CD4-positive, alpha-beta T cell treated with Interleukin-17A for 4 hours (primary cell): ENCODE measurements around the gene ISYNA1.
A peak's percentile ranks its signal among the peaks of the same experiment; 100 is the strongest.

Experiments used
- DNase-seq: peaks from one replicate; pipeline ENCODE4 v3.0.0-alpha.2; 2020; ENCODE audit warnings: mixed read lengths

Gene ISYNA1

GRCh38 chr19:18442941-18443340 lies 5.0 kb upstream of the ISYNA1 start:
- DNase-seq, result no peak

- no peak for DNase-seq
Observed at GRCh38 chr19:18441804-18442788, 4.2 kb upstream of the ISYNA1 start.

GRCh38 chr19:18440936-18441803 lies 3.2 kb upstream of the ISYNA1 start:
- no peak for DNase-seq

- peak; percentile 52 for DNase-seq
Observed at GRCh38 chr19:18440415-18440877, 2.5 kb upstream of the ISYNA1 start.

- DNase-seq, result no peak
Observed at GRCh38 chr19:18439910-18440237, 1.9 kb upstream of the ISYNA1 start.

GRCh38 chr19:18439025-18439909 lies 1.3 kb upstream of the ISYNA1 start:
- no peak for DNase-seq

- no peak for DNase-seq
Observed at GRCh38 chr19:18438331-18439024, 545 bp upstream of the ISYNA1 start.

- peak; percentile 89 for DNase-seq
Observed at GRCh38 chr19:18436671-18437490, 1.1 kb downstream of the ISYNA1 start.

GRCh38 chr19:18435842-18436670 lies 1.9 kb downstream of the ISYNA1 start:
- DNase-seq, result no peak

GRCh38 chr19:18435178-18435841 lies 2.6 kb downstream of the ISYNA1 start:
- DNase-seq, result no peak

- no peak for DNase-seq
Observed at GRCh38 chr19:18434411-18435175, 3.3 kb downstream of the ISYNA1 start.

- no peak for DNase-seq
Observed at GRCh38 chr19:18433735-18434398, 4.1 kb downstream of the ISYNA1 start.

- DNase-seq, result peak; percentile 63
Observed at GRCh38 chr19:18433015-18433691, 4.8 kb downstream of the ISYNA1 start.

GRCh38 chr19:18432275-18433014 lies 5.5 kb downstream of the ISYNA1 start:
- DNase-seq, result no peak

GRCh38 chr19:18431351-18432197 lies 6.4 kb downstream of the ISYNA1 start:
- no peak for DNase-seq
